22Rv1 (cell line): ENCODE results near the gene ERGIC1.
"Not testable (repeated sequence)": the region's sequence is repeated elsewhere in the genome, so short reads cannot be mapped to it uniquely, and the experiment has no call there.

Experiments used
- CTCF ChIP-seq: fragments of 450-650 bp; IDR thresholded peaks from 2 replicates; pipeline ENCODE4 v1.5.1; 2017; ENCODE audit warnings: mild to moderate bottlenecking
- ZFX ChIP-seq: fragments of 450-650 bp; IDR thresholded peaks from 2 replicates; pipeline ENCODE4 v1.6.1; 2017; ENCODE audit warnings: antibody characterized with exemption, borderline replicate concordance

- not testable (repeated sequence) for TF ChIP-seq CTCF, ZFX
These were observed 13.5 kb downstream of the ERGIC1 start for GRCh38 chr5:172847584-172847983.
